Liver (tissue), 3 donors: ENCODE results near the gene SMYD5.

Experiments
- FOXA1 ChIP-seq: IDR thresholded peaks from 2 replicates; pipeline ENCODE4 v1.6.1; 2016; ENCODE audit warnings: antibody characterized with exemption
- FOXA2 ChIP-seq: IDR thresholded peaks from 2 replicates; pipeline ENCODE4 v1.6.1; 2016; ENCODE audit warnings: antibody characterized with exemption
- MAX ChIP-seq: IDR thresholded peaks from 2 replicates; pipeline ENCODE4 v1.6.1; 2016; ENCODE audit warnings: antibody characterized with exemption
- RXRA ChIP-seq, 2 donors: IDR thresholded peaks; 2 replicates each; pipeline ENCODE4 v1.6.1; 2017 to 2018; ENCODE audit warnings: antibody characterized with exemption in 2 of 2, mild to moderate bottlenecking in 1 of 2
- YY1 ChIP-seq: IDR thresholded peaks from 2 replicates; pipeline ENCODE4 v1.6.1; 2016; ENCODE audit warnings: antibody characterized with exemption, mild to moderate bottlenecking
- ZBTB33 ChIP-seq: IDR thresholded peaks from 2 replicates; pipeline ENCODE4 v1.6.1; 2016; ENCODE audit warnings: antibody characterized with exemption
- TF ChIP-seq, protein P1 (sequence below): fragments of 150-350 bp; IDR thresholded peaks from 2 replicates; pipeline ENCODE4 v1.5.1; 2017; ENCODE audit warnings: improper control_type of control experiment, low read depth, low read length; ENCODE audit not compliant: missing input control
- donor health status: healthy.
- donor health status: healthy.

DNA sequence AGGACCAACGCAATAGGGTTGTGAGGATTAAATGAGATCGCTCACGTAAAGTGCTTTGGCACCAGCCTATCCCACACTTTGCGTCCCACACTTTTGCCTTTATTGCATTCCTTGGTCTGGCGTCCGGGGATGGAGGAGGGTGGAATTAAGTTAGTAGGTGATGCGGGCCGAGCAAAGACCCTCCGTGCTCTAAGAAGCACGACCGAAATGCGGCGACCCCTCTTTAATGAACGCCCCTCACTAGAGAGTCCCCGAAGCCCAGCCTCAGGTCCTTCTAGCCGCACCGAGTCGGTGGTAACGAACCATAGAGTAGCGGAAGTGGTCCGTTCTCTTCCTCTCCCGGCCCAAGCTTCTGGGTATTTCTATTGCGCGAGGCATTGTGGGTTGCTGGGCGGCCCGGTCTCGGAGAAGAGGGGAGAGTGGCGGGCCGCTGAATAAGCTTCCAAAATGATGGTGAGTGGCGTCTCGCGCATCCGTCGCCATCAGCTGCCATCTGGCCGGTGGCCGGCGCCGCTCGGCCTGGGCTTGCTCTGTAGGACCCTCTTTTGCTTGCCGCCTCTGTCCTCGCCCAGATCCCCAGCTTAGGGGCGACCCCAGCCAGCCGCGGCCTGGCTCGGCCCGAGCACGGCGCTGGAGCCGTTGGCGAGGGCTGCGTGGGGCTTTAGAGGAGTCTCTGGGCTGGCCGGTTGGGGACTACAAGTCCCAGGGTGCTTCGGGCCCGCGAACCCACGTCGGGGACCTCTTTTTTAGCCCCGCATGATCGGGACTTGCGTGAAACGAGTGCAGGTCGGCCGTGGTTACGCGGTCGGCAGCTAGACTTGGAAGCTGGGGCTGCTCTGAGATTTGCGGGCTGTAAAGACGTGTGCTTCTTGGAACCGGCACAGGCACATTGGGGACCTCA is 20.1 kb downstream of the SMYD5 start, which contains the start of gene CCT7:
- TF ChIP-seq MAX (peak; percentile 66), FOXA1 (no peak), ZBTB33 (peak; percentile 69), YY1 (peak; percentile 93), FOXA2 (no peak), RXRA (IDR thresholded peaks at IDR 0.05) (peak; percentile 15 to 32)
- TF ChIP-seq, protein P1, sequence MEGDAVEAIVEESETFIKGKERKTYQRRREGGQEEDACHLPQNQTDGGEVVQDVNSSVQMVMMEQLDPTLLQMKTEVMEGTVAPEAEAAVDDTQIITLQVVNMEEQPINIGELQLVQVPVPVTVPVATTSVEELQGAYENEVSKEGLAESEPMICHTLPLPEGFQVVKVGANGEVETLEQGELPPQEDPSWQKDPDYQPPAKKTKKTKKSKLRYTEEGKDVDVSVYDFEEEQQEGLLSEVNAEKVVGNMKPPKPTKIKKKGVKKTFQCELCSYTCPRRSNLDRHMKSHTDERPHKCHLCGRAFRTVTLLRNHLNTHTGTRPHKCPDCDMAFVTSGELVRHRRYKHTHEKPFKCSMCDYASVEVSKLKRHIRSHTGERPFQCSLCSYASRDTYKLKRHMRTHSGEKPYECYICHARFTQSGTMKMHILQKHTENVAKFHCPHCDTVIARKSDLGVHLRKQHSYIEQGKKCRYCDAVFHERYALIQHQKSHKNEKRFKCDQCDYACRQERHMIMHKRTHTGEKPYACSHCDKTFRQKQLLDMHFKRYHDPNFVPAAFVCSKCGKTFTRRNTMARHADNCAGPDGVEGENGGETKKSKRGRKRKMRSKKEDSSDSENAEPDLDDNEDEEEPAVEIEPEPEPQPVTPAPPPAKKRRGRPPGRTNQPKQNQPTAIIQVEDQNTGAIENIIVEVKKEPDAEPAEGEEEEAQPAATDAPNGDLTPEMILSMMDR: no peak
